ENCODE data around the gene GNAZ. TPM values are rescaled to one million over a fixed set of nuclear protein-coding genes. Genes with fewer than 3 reads are reported as not detected.

The GNAZ gene
- total and polyA plus RNA-seq, 7 experiments from 2014 or later = 0.12 to 2.0 (median 0.31) TPM; not detected in 3

DNA sequence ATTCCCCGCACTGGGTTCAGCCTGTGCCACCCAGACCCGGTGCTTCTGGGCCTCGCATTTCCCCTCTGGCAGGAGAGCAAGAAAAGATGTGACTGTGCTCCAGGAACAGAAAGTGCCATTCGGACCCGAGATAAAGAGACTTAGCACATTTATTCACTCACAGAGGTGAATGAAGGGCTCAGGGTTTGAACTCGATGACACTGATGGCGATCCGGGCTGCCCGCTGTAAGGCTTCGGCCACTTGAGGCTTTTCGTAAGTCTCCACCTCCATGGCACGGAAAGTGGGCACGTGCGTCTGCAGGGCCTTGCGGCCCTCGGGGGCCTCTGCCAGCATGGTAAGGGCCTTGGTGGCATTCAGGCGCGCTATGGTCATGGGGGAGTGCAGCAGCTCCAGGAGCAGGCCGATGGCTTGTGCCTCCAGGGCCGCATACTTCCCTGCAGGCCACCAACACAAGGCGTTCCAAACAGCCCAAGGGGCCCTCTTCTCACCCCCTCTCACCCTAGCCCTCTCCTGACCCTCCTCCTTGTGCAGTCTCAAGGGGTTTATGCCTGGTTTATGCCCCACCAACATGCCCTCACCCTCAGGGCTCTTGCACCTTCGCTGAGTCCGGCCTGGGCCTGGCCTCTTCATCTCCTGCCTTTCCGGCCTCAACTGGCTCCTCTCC lies 10.9 kb upstream of the GNAZ start:
- no peaks in the 10 kb centered on the region for H3K27me3 ChIP-seq (ENCODE audit: control insufficient read depth in 2 of 2, insufficient read depth in 2 of 2, low read length in 2 of 2)
- no peaks in the 10 kb centered on the region for H3K36me3 ChIP-seq (ENCODE audit: control insufficient read depth in 2 of 3, insufficient read depth in 3 of 3, low read length in 3 of 3)
- ChIA-PET POLR2A (no interaction called here), CTCF (no interaction called here)
- no peaks in the 10 kb centered on the region for H3K4me1 ChIP-seq (ENCODE audit: control insufficient read depth in 2 of 2, insufficient read depth in 2 of 2, low read length in 2 of 2)
- Mint-ChIP-seq H3K9me3 (peaks cover 0 to 12% (median 5%) of the 10 kb centered on the region in 11 donors), H3K27me3 (peaks cover 0 to 7% (median 3%) of the 10 kb centered on the region in 5 donors), H3K36me3 (peaks cover 0 to 4% (median 4%) of the 10 kb centered on the region in 5 donors), H3K27ac (no peak overlapping the region), H3K4me3 (no peak overlapping the region), H3K4me1 (no peaks in the 10 kb centered on the region)
- no peaks in the 10 kb centered on the region for H3K9me3 ChIP-seq (ENCODE audit: control insufficient read depth in 2 of 3, low read length in 3 of 3)
- H3K27ac ChIP-seq (ENCODE audit: low read depth, low read length) = no peak overlapping the region
- no peak overlapping the region for H3K4me3 ChIP-seq (ENCODE audit: low read length)
- intact Hi-C loops (cut with micrococcal nuclease) = no loop called here
- DNase-seq (peak in 2 of 9 donors; percentile 2), ATAC-seq (no peak)

DNA sequence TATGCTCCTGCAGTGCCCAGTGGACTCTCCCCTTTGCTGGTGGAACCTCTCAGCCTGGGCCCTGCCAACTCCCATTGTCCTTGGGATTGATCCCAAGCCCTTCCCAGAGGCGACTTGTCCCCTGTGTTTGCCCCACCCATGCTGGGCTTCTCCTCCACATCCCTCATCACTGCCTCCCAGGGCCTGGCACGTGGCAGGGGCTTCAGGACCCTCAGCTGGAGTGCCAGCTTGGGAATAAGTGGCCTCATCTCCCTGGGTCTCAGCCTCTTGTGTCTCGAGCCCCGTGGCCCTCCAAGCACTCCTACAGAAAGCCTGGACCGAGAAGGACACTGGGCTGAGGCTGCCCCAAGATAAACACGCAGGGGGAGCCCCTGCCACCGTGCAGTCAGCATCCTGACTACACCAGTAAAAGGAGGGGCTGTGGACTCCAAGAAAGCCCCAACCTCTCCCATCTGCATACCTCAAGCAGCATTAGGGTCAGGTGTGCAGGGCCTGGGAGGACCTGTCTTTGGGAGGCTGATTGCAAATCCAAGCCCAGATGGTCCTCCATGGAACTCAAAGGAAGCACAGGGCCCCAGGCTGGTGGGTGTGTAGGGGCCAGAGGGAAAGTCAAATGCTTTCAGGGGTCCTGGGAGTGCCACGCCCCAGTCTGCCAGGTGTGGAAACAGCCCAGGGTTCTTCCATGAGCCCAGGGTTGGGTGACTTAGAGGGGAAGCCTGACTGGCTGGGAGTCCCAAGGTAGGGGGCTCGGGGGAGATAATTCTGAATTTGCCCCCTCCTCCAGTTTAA lies 9.5 kb upstream of the GNAZ start:
- DNase-seq = peak in 1 of 9 donors; percentile 7
- Histone ChIP-seq H3K4me3 (ENCODE audit: low read length) (no peak overlapping the region), H3K4me1 (ENCODE audit: control insufficient read depth in 2 of 2, insufficient read depth in 2 of 2, low read length in 2 of 2) (no peaks in the 10 kb centered on the region), H3K9me3 (ENCODE audit: control insufficient read depth in 2 of 3, low read length in 3 of 3) (no peaks in the 10 kb centered on the region), H3K27ac (ENCODE audit: low read depth, low read length) (no peak overlapping the region), H3K36me3 (ENCODE audit: control insufficient read depth in 2 of 3, insufficient read depth in 3 of 3, low read length in 3 of 3) (no peaks in the 10 kb centered on the region), H3K27me3 (ENCODE audit: control insufficient read depth in 2 of 2, insufficient read depth in 2 of 2, low read length in 2 of 2) (no peaks in the 10 kb centered on the region)
- Mint-ChIP-seq H3K4me3 (no peak overlapping the region), H3K36me3 (peaks cover 0 to 4% (median 4%) of the 10 kb centered on the region in 5 donors), H3K27ac (peak overlapping the region in 1 of 9 donors; percentile 85), H3K27me3 (peaks cover 0 to 7% (median under 1%) of the 10 kb centered on the region in 5 donors), H3K4me1 (no peaks in the 10 kb centered on the region), H3K9me3 (peaks cover 0 to 11% (median 5%) of the 10 kb centered on the region in 11 donors)
- no peak for ATAC-seq
- ChIA-PET CTCF (no interaction called here), POLR2A (no interaction called here)
- intact Hi-C loops (cut with micrococcal nuclease) = no loop called here

DNA sequence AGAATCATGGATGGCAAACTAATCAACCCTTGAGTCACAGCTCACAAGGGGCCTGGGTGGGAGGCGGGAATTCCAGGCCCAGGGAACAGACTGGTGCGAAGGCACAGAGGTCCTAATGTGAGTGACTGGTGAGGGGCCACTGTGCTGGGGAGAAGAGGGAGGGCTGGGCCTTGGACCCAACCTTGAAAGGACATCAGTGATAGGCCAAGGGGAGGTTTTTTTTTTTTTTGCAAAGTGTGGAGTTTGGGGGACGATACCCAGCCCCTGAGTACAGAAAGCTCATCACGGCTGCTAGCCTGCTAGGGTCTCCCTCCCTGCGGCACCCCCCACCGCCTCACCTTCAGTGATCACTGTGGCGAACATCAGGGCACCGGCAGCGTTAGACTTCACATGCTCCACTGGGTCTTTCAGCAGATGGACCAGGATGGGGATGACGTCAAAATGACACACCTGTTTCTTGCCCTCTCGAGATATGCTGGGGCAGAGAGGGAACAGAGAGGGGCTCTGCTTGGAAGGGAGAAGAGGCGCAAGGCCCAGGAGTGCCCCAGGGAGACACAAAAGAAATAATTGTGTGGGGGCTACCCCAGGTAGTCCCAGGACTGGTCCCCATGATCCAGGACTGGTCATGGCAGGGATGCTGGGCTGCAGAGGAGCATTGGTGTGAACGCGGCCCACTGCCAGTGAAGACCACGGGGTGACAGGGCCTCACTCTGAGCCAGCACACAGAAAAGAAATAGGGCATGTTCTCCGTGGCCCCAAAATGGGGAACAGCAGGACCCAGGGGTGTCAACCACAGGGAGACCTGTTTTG lies 8.6 kb upstream of the GNAZ start:
- Histone ChIP-seq H3K4me3 (ENCODE audit: low read length) (no peak overlapping the region), H3K27me3 (ENCODE audit: control insufficient read depth in 2 of 2, insufficient read depth in 2 of 2, low read length in 2 of 2) (no peaks in the 10 kb centered on the region), H3K36me3 (ENCODE audit: control insufficient read depth in 2 of 3, insufficient read depth in 3 of 3, low read length in 3 of 3) (no peaks in the 10 kb centered on the region), H3K27ac (ENCODE audit: low read depth, low read length) (no peak overlapping the region), H3K9me3 (ENCODE audit: control insufficient read depth in 2 of 3, low read length in 3 of 3) (no peaks in the 10 kb centered on the region), H3K4me1 (ENCODE audit: control insufficient read depth in 2 of 2, insufficient read depth in 2 of 2, low read length in 2 of 2) (no peaks in the 10 kb centered on the region)
- no peak for ATAC-seq
- intact Hi-C loops (cut with micrococcal nuclease) = no loop called here
- Mint-ChIP-seq H3K36me3 (peaks cover 0 to 4% (median 4%) of the 10 kb centered on the region in 5 donors), H3K9me3 (peaks cover 0 to 7% (median 5%) of the 10 kb centered on the region in 11 donors), H3K27me3 (peaks cover 0 to 7% (median 0%) of the 10 kb centered on the region in 5 donors), H3K4me3 (no peak overlapping the region), H3K27ac (peak overlapping the region in 1 of 9 donors; percentile 85), H3K4me1 (no peaks in the 10 kb centered on the region)
- ChIA-PET CTCF (no interaction called here), POLR2A (no interaction called here)
- peak in 1 of 9 donors; percentile 8 for DNase-seq

DNA sequence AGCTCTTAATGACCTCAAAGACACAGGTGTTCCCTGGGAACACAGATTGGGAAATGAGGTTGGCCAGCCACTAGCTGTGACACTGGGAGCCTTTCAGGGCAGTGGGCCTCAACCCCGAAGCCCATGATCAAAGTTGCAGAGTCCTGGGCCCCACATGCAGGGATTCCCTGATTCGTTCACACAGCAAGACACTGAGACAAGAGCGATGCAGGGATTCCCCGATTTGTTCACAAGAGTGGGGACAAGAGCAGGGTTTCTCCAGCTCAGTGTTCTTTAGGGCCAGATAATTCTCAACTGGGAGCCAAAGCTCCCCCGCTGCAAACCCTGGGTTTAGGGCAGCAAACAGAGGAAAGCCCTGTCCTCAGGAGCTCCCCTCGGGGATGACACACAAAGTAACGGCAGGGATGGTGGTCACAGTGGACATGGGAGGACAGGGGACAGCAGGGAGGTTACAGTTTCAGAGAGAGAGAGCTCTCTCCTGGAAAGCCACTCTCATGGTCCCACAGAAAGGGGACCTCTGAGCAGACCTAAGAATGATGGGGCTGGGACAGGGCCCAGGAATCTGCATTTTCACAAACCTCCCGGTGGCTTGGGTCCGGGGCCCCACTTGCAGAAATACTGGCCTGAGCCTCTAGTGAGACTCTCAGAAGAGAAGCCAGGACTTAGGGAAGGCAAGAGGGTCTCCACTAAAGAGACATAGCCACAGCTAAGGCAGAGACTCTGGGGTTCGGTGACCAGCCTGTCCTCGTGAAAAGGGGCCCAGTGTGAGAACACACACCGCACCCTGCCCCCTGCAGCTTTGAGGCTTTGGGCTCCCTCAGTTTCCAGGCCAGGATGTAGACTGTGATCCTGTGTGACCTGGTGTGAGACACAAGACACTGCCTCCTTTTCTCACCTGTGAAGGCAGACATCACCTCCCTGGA lies 7.4 kb upstream of the GNAZ start:
- Mint-ChIP-seq H3K4me3 (no peak overlapping the region), H3K27me3 (peaks cover 0 to 2% (median 0%) of the 10 kb centered on the region in 5 donors), H3K27ac (no peak overlapping the region), H3K4me1 (peaks cover 0 to 4% (median 0%) of the 10 kb centered on the region in 7 donors), H3K9me3 (no peaks in the 10 kb centered on the region), H3K36me3 (no peaks in the 10 kb centered on the region)
- intact Hi-C loops (cut with micrococcal nuclease) = no loop called here
- ChIA-PET CTCF (interaction anchor here (1.1 kb wide), 1 partner anchor 102 kb away, joined by 3 read pairs; no protein-coding TSS in a partner anchor), POLR2A (no interaction called here)
- no peaks in the 10 kb centered on the region for H3K27me3 ChIP-seq (ENCODE audit: control insufficient read depth in 2 of 2, insufficient read depth in 2 of 2, low read length in 2 of 2)
- ATAC-seq (no peak), DNase-seq (peak in 2 of 9 donors; percentile 2 to 18)
- no peaks in the 10 kb centered on the region for H3K9me3 ChIP-seq (ENCODE audit: control insufficient read depth in 2 of 3, low read length in 3 of 3)
- H3K27ac ChIP-seq (ENCODE audit: low read depth, low read length) = no peak overlapping the region
- no peak overlapping the region for H3K4me3 ChIP-seq (ENCODE audit: low read length)
- no peaks in the 10 kb centered on the region for H3K36me3 ChIP-seq (ENCODE audit: control insufficient read depth in 2 of 3, insufficient read depth in 3 of 3, low read length in 3 of 3)
- no peaks in the 10 kb centered on the region for H3K4me1 ChIP-seq (ENCODE audit: control insufficient read depth in 2 of 2, insufficient read depth in 2 of 2, low read length in 2 of 2)

DNA sequence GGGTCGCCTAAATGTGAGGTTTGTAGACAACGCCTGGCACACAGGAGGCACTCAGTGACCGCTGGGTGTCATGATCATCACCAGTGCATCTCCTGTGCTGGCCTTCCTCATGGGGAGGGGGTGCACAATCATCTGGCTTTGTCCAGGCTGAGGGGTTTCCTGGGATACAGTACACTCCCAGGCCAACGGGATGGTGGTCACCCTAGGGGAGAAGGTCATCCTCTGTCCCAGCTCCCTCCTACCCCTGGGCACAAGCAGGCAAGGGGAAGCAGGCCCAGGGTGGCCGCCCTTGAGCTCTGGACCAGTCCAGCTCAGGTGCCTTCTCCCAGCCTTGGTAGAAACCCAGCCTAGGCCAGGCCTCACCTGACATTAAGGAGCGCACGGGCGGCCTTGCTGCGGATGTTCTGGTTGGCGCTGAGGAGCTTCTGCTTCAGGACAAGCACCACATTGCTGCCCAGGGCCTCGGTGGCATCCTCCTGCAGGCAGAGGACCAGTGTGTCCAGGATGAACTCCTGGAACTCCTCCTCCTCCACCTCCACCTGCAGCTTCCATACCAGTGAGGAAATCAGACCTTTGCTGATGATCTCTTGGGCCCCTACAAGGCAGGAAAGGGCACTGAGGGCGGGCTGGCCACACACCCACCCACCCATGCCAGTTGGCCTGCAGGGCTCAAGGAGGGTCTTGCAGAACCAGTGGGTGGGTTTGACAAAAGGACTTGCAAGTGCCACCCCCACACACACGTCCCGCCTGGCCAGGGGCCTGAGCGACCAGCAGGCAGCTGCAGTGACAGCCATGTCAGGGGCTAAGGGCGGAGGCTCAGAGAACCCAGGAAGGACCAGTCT lies 6.6 kb upstream of the GNAZ start:
- intact Hi-C loops (cut with micrococcal nuclease) = no loop called here
- Mint-ChIP-seq H3K36me3 (no peaks in the 10 kb centered on the region), H3K9me3 (no peaks in the 10 kb centered on the region), H3K27ac (no peak overlapping the region), H3K27me3 (peaks cover 0 to 10% (median 0%) of the 10 kb centered on the region in 5 donors), H3K4me1 (peaks cover 0 to 8% (median 0%) of the 10 kb centered on the region in 7 donors), H3K4me3 (no peak overlapping the region)
- no peak overlapping the region for H3K4me3 ChIP-seq (ENCODE audit: low read length)
- no peak overlapping the region for H3K27ac ChIP-seq (ENCODE audit: low read depth, low read length)
- ATAC-seq = no peak
- H3K4me1 ChIP-seq (ENCODE audit: control insufficient read depth in 2 of 2, insufficient read depth in 2 of 2, low read length in 2 of 2) = no peaks in the 10 kb centered on the region
- POLR2A ChIA-PET = no interaction called here
- no peaks in the 10 kb centered on the region for H3K9me3 ChIP-seq (ENCODE audit: control insufficient read depth in 2 of 3, low read length in 3 of 3)
- DNase-seq = peak in 2 of 9 donors; percentile 4 to 15
- CTCF ChIA-PET = interaction anchor here (1.1 kb wide), 1 partner anchor 103 kb away, joined by 3 read pairs; no protein-coding TSS in a partner anchor
- no peaks in the 10 kb centered on the region for H3K27me3 ChIP-seq (ENCODE audit: control insufficient read depth in 2 of 2, insufficient read depth in 2 of 2, low read length in 2 of 2)
- H3K36me3 ChIP-seq (ENCODE audit: control insufficient read depth in 2 of 3, insufficient read depth in 3 of 3, low read length in 3 of 3) = no peaks in the 10 kb centered on the region

Measured in naive thymus-derived CD4-positive, alpha-beta T cell (primary cell).